ENCODE data around the gene KDM1B.

DNA sequence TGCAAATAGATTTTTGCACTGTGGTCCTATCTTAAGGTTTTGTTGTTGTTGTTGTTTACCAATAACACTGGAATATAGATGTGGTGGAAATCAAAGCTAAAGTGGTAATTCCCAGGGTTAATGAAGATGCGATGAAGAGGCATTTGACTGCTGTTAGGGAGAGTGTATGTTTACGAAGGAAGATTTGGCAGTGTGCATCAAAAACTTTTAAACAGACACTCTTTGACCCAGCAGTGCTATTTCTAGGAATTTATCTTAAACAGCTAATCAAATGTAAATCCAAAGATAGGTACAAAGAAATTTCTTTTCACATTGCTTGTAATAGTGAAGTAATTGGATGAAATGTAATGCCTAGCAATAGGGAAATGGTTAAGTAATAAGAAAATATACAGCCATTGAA, 34.0 kb downstream of the KDM1B start:
- no peak for TF ChIP-seq EZH2 (IDR thresholded peaks at IDR 0.05; ENCODE audit: borderline replicate concordance, low read depth, low read length, poor library complexity, severe bottlenecking)
- TF ChIP-seq, protein P1, sequence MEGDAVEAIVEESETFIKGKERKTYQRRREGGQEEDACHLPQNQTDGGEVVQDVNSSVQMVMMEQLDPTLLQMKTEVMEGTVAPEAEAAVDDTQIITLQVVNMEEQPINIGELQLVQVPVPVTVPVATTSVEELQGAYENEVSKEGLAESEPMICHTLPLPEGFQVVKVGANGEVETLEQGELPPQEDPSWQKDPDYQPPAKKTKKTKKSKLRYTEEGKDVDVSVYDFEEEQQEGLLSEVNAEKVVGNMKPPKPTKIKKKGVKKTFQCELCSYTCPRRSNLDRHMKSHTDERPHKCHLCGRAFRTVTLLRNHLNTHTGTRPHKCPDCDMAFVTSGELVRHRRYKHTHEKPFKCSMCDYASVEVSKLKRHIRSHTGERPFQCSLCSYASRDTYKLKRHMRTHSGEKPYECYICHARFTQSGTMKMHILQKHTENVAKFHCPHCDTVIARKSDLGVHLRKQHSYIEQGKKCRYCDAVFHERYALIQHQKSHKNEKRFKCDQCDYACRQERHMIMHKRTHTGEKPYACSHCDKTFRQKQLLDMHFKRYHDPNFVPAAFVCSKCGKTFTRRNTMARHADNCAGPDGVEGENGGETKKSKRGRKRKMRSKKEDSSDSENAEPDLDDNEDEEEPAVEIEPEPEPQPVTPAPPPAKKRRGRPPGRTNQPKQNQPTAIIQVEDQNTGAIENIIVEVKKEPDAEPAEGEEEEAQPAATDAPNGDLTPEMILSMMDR (conservative IDR thresholded peaks at IDR 0.05; ENCODE audit: low read depth, low read length) = no peak

Measured in A673 (cell line).